Liver (tissue), 9 donors: Measurements from ENCODE around the gene CDH6. TPM values are rescaled to one million over a fixed set of nuclear protein-coding genes. Genes with fewer than 3 reads are reported as not detected.

Experiments
- DNase-seq: peaks from one replicate; pipeline ENCODE4 v3.0.0-alpha.2; 2017; ENCODE audit warnings: low spot score
- H3K27ac ChIP-seq, 2 donors: one replicate each; pipeline ENCODE4 v1.7.0; 2013; ENCODE audit warnings: inconsistent platforms in 2 of 2, low read length in 2 of 2, control low read depth in 1 of 2, low read depth in 1 of 2, mild to moderate bottlenecking in 1 of 2
- H3K27me3 ChIP-seq, 4 donors: one replicate each; pipeline versions ENCODE4 v1.6.1 to v1.7.0; 2013; ENCODE audit warnings: low read length in 3 of 4, inconsistent platforms in 1 of 4, mild to moderate bottlenecking in 1 of 4, moderate library complexity in 1 of 4; ENCODE audit not compliant: control insufficient read depth in 4 of 4, insufficient read depth in 4 of 4
- H3K36me3 ChIP-seq, 4 donors: one replicate each; pipeline versions ENCODE4 v1.6.1 to v1.7.0; 2013; ENCODE audit warnings: low read length in 3 of 4, mild to moderate bottlenecking in 3 of 4, low read depth in 1 of 4, moderate library complexity in 1 of 4; ENCODE audit not compliant: control insufficient read depth in 4 of 4, insufficient read depth in 3 of 4
- H3K4me1 ChIP-seq, 4 donors: one replicate each; pipeline versions ENCODE4 v1.6.1 to v1.7.0; 2013; ENCODE audit warnings: low read length in 3 of 4, mild to moderate bottlenecking in 3 of 4, moderate library complexity in 1 of 4; ENCODE audit not compliant: control insufficient read depth in 4 of 4, insufficient read depth in 4 of 4
- H3K4me3 ChIP-seq, 3 donors: one replicate each; pipeline versions ENCODE4 v1.6.1 to v1.7.0; 2013; ENCODE audit warnings: low read length in 3 of 3, control low read depth in 1 of 3, low read depth in 1 of 3, mild to moderate bottlenecking in 1 of 3
- H3K9ac ChIP-seq, 2 donors: one replicate each; pipeline ENCODE4 v1.7.0; 2013; ENCODE audit warnings: low read length in 2 of 2, mild to moderate bottlenecking in 2 of 2, moderate library complexity in 2 of 2, control low read depth in 1 of 2, low read depth in 1 of 2
- H3K9me3 ChIP-seq, 4 donors: one replicate each; pipeline versions ENCODE4 v1.6.1 to v1.7.0; 2013; ENCODE audit warnings: low read length in 3 of 4; ENCODE audit not compliant: control insufficient read depth in 4 of 4
- ATF3 ChIP-seq: IDR thresholded peaks from 2 replicates; pipeline ENCODE4 v1.6.1; 2016; ENCODE audit warnings: antibody characterized with exemption
- EGR1 ChIP-seq, 2 donors: IDR thresholded peaks; 2 replicates each; pipeline ENCODE4 v1.6.1; 2016 to 2018; ENCODE audit warnings: antibody characterized with exemption in 2 of 2, low read depth in 2 of 2
- FOXA1 ChIP-seq: IDR thresholded peaks from 2 replicates; pipeline ENCODE4 v1.6.1; 2016; ENCODE audit warnings: antibody characterized with exemption
- FOXA2 ChIP-seq: IDR thresholded peaks from 2 replicates; pipeline ENCODE4 v1.6.1; 2016; ENCODE audit warnings: antibody characterized with exemption
- GABPA ChIP-seq, 2 donors: IDR thresholded peaks in 1 of 2; conservative IDR thresholded peaks in 1 of 2; 2 replicates each; pipeline ENCODE4 v1.6.1; 2016; ENCODE audit warnings: antibody characterized with exemption in 2 of 2, mild to moderate bottlenecking in 1 of 2, moderate library complexity in 1 of 2
- HNF4A ChIP-seq, 2 donors: conservative IDR thresholded peaks; 2 replicates each; pipeline ENCODE4 v1.6.1; 2016; ENCODE audit warnings: antibody characterized with exemption in 2 of 2, mild to moderate bottlenecking in 2 of 2
- HNF4G ChIP-seq: IDR thresholded peaks from 2 replicates; pipeline ENCODE4 v1.6.1; 2016; ENCODE audit warnings: antibody characterized with exemption
- JUND ChIP-seq, 2 donors: IDR thresholded peaks; 2 replicates each; pipeline ENCODE4 v1.6.1; 2016; ENCODE audit warnings: antibody characterized with exemption in 2 of 2
- NR2F2 ChIP-seq: IDR thresholded peaks from 2 replicates; pipeline ENCODE4 v1.6.1; 2016; ENCODE audit warnings: antibody characterized with exemption
- RAD21 ChIP-seq, 2 donors: IDR thresholded peaks; 2 replicates each; pipeline ENCODE4 v1.6.1; 2016; ENCODE audit warnings: antibody characterized with exemption in 2 of 2, mild to moderate bottlenecking in 2 of 2
- REST ChIP-seq: IDR thresholded peaks from 2 replicates; pipeline ENCODE4 v1.6.1; 2016; ENCODE audit warnings: antibody characterized with exemption, mild to moderate bottlenecking
- RXRA ChIP-seq, 2 donors: IDR thresholded peaks; 2 replicates each; pipeline ENCODE4 v1.6.1; 2017 to 2018; ENCODE audit warnings: antibody characterized with exemption in 2 of 2, mild to moderate bottlenecking in 1 of 2
- SP1 ChIP-seq: IDR thresholded peaks from 2 replicates; pipeline ENCODE4 v1.6.1; 2018; ENCODE audit warnings: antibody characterized with exemption, mild to moderate bottlenecking
- TAF1 ChIP-seq: conservative IDR thresholded peaks from 2 replicates; pipeline ENCODE4 v1.6.1; 2016; ENCODE audit warnings: antibody characterized with exemption, mild to moderate bottlenecking
- YY1 ChIP-seq: IDR thresholded peaks from 2 replicates; pipeline ENCODE4 v1.6.1; 2016; ENCODE audit warnings: antibody characterized with exemption, mild to moderate bottlenecking
- WGBS: extraction: QIAGEN DNeasy Blood & Tissue Kit; methylation state at CpG from one replicate; pipeline ENCODE4 v1.1.7; 2013; 5-methylcytosine and 5-hydroxymethylcytosine counted together
- polyA plus RNA-seq, 2 donors: library from polyadenylated mRNA; stranded (reverse) in 1 of 2; unstranded in 1 of 2; fragments of 200-250 nt in 1 of 2; fragments of >200 nt in 1 of 2; fragmentation: Nextera tagmentation in 1 of 2; extraction: Ambion mirVana in 1 of 2; gene quantifications; one replicate each; pipeline versions ENCODE4 v1.2.1 to v1.2.3, GENCODE V29; 2013 to 2015
- total RNA-seq, 2 donors: library from RNA; depleted of rRNA; stranded (reverse); fragments of >200 nt; gene quantifications; one replicate each; pipeline ENCODE4 v1.2.3, GENCODE V29; 2014
- TF ChIP-seq, protein P1 (sequence below): IDR thresholded peaks from 2 replicates; pipeline ENCODE4 v1.6.1; 2016; ENCODE audit warnings: antibody characterized with exemption
- TF ChIP-seq, protein P2 (sequence below): fragments of 150-350 bp; IDR thresholded peaks from 2 replicates; pipeline ENCODE4 v1.5.1; 2017; ENCODE audit warnings: improper control_type of control experiment, low read depth, low read length; ENCODE audit not compliant: missing input control
- TF ChIP-seq, protein P3 (sequence below): IDR thresholded peaks from 2 replicates; pipeline ENCODE4 v1.6.1; 2016; ENCODE audit warnings: antibody characterized with exemption
- donor health status: healthy.
- donor health status: healthy.
- donor health status: healthy.
- donor health status: healthy.
- donor health status: healthy.

Gene CDH6
- total and polyA plus RNA-seq, 4 donors: 0.18 to 3.7 (median 0.84) TPM

DNA sequence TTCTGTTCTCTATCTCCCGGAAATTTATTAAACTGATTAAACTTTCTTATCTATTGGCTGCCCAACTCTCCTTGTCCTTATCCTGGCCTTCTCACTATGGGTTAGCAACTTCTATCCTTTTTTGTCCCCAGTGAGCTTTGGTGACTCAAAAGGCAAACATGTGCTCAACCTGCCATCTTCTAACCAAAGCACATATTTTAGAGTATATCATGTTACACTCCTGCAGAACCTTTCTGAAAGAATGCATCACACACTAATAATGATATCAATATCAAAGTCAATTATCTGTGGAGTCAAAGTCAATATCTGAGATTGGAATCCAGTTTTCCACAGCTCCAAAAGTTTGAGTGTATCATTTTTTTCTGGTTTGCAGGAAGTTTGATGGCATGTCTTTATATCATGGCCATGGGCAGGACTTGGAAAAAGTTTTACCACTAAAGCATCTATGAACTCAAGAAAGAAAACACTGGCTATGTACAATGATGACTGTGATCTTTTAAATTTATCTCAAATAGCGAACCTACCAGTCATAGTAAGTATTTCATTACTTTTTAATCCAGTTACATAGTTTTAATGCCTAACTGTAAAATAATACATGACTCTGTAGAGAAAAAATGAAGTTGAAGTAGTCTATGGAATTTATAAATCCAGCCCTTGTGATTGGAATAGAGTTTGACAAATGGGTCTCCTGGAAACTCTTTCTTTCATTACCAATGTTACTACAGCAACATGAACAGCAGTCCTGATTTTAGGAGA lies 171.6 kb downstream of the CDH6 start:
- TF ChIP-seq REST: no peak
- TF ChIP-seq FOXA2: no peak
- TF ChIP-seq RXRA (IDR thresholded peaks at IDR 0.05): no peak
- no peak for TF ChIP-seq YY1
- TF ChIP-seq, protein P1, sequence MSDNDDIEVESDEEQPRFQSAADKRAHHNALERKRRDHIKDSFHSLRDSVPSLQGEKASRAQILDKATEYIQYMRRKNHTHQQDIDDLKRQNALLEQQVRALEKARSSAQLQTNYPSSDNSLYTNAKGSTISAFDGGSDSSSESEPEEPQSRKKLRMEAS: no peak
- TF ChIP-seq GABPA (IDR thresholded peaks at IDR 0.05 in 1 of 2, conservative IDR thresholded peaks at IDR 0.05 in 1 of 2): no peak
- TF ChIP-seq, protein P2, sequence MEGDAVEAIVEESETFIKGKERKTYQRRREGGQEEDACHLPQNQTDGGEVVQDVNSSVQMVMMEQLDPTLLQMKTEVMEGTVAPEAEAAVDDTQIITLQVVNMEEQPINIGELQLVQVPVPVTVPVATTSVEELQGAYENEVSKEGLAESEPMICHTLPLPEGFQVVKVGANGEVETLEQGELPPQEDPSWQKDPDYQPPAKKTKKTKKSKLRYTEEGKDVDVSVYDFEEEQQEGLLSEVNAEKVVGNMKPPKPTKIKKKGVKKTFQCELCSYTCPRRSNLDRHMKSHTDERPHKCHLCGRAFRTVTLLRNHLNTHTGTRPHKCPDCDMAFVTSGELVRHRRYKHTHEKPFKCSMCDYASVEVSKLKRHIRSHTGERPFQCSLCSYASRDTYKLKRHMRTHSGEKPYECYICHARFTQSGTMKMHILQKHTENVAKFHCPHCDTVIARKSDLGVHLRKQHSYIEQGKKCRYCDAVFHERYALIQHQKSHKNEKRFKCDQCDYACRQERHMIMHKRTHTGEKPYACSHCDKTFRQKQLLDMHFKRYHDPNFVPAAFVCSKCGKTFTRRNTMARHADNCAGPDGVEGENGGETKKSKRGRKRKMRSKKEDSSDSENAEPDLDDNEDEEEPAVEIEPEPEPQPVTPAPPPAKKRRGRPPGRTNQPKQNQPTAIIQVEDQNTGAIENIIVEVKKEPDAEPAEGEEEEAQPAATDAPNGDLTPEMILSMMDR: no peak
- TF ChIP-seq FOXA1: no peak
- no peak for TF ChIP-seq EGR1 (IDR thresholded peaks at IDR 0.05; ENCODE audit: low read depth in 2 of 2)
- TF ChIP-seq SP1: no peak
- no peak for TF ChIP-seq ATF3
- TF ChIP-seq TAF1: no peak
- no peak for TF ChIP-seq NR2F2
- TF ChIP-seq, protein P3, sequence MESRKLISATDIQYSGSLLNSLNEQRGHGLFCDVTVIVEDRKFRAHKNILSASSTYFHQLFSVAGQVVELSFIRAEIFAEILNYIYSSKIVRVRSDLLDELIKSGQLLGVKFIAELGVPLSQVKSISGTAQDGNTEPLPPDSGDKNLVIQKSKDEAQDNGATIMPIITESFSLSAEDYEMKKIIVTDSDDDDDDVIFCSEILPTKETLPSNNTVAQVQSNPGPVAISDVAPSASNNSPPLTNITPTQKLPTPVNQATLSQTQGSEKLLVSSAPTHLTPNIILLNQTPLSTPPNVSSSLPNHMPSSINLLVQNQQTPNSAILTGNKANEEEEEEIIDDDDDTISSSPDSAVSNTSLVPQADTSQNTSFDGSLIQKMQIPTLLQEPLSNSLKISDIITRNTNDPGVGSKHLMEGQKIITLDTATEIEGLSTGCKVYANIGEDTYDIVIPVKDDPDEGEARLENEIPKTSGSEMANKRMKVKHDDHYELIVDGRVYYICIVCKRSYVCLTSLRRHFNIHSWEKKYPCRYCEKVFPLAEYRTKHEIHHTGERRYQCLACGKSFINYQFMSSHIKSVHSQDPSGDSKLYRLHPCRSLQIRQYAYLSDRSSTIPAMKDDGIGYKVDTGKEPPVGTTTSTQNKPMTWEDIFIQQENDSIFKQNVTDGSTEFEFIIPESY: no peak
- no peak for TF ChIP-seq HNF4A (conservative IDR thresholded peaks at IDR 0.05)
- TF ChIP-seq HNF4G: no peak
- TF ChIP-seq JUND (IDR thresholded peaks at IDR 0.05): no peak
- no peak for TF ChIP-seq RAD21 (IDR thresholded peaks at IDR 0.05)
- WGBS: 72% methylated on average over 2 of the region's 2 CpGs
- no peak overlapping the region for H3K4me3 ChIP-seq
- no peak for DNase-seq
- H3K9me3 ChIP-seq: no peaks in the 10 kb centered on the region
- H3K9ac ChIP-seq: no peak overlapping the region
- H3K36me3 ChIP-seq: no peaks in the 10 kb centered on the region
- peaks cover 0 to 3% (median 0%) of the 10 kb centered on the region in 4 donors for H3K4me1 ChIP-seq
- H3K27ac ChIP-seq: no peak overlapping the region
- peaks cover 0 to 8% (median 0%) of the 10 kb centered on the region in 4 donors for H3K27me3 ChIP-seq
